GM12878 (cell line): ENCODE data around the gene SMIM14. TPM values are rescaled to one million over a fixed set of nuclear protein-coding genes. Genes with fewer than 3 reads are reported as not detected.
A peak's percentile ranks its signal among the peaks of the same experiment; 100 is the strongest.

Source experiments
- CHD1 ChIP-seq: IDR thresholded peaks from 2 replicates; pipeline ENCODE4 v1.6.1; 2012; ENCODE audit warnings: low read depth, low read length, improper control_type of control experiment
- CREM ChIP-seq: IDR thresholded peaks from 2 replicates; pipeline ENCODE4 v1.6.1; 2014; ENCODE audit warnings: antibody characterized with exemption, low read depth
- IKZF1 ChIP-seq: fragments of 450-650 bp; conservative IDR thresholded peaks from 2 replicates; pipeline ENCODE4 v1.6.1; 2017; ENCODE audit warnings: antibody characterized with exemption, mild to moderate bottlenecking
- KLF5 ChIP-seq: fragments of 450-650 bp; IDR thresholded peaks from 2 replicates; pipeline ENCODE4 v1.6.1; 2014; ENCODE audit warnings: mild to moderate bottlenecking; ENCODE audit not compliant: partially characterized antibody
- LARP7 ChIP-seq: fragments of 450-650 bp; IDR thresholded peaks from 2 replicates; pipeline ENCODE4 v1.6.1; 2017; ENCODE audit warnings: mild to moderate bottlenecking
- MEF2B ChIP-seq: fragments of 450-650 bp; IDR thresholded peaks from 2 replicates; pipeline ENCODE4 v1.6.1; 2018; ENCODE audit warnings: mild to moderate bottlenecking, moderate library complexity; ENCODE audit not compliant: partially characterized antibody, poor library complexity, severe bottlenecking
- MTA3 ChIP-seq: IDR thresholded peaks from 2 replicates; pipeline ENCODE4 v1.6.1; 2012; ENCODE audit warnings: low read length, inconsistent platforms, borderline replicate concordance
- MXI1 ChIP-seq: fragments of 150-350 bp; IDR thresholded peaks from 2 replicates; pipeline ENCODE4 v1.6.1; 2011; ENCODE audit warnings: low read depth, mild to moderate bottlenecking, inconsistent platforms, low read length, improper control_type of control experiment
- POLR2AphosphoS2 ChIP-seq: IDR thresholded peaks from 2 replicates; pipeline ENCODE4 v1.6.1; 2011; ENCODE audit warnings: low read depth, mild to moderate bottlenecking, low read length, improper control_type of control experiment, moderate library complexity
- RFX5 ChIP-seq: IDR thresholded peaks from 2 replicates; pipeline ENCODE4 v1.6.1; 2011; ENCODE audit warnings: low read depth, low read length, improper control_type of control experiment
- SMARCA5 ChIP-seq: fragments of 450-650 bp; IDR thresholded peaks from 2 replicates; pipeline ENCODE4 v1.6.1; 2017; ENCODE audit warnings: mild to moderate bottlenecking
- SREBF2 ChIP-seq: IDR thresholded peaks from 2 replicates; pipeline ENCODE4 v1.6.1; 2012; ENCODE audit warnings: mild to moderate bottlenecking, low read length
- SRF ChIP-seq, 2 experiments: IDR thresholded peaks; 2 replicates each; pipeline ENCODE4 v1.6.1; 2011; ENCODE audit warnings: low read depth in 2 of 2, low read length in 2 of 2, mild to moderate bottlenecking in 1 of 2, moderate library complexity in 1 of 2
- STAT1 ChIP-seq: fragments of 450-650 bp; conservative IDR thresholded peaks from 2 replicates; pipeline ENCODE4 v1.6.1; 2014; ENCODE audit warnings: antibody characterized with exemption, mild to moderate bottlenecking
- ZZZ3 ChIP-seq: IDR thresholded peaks from 2 replicates; pipeline ENCODE4 v1.6.1; 2011; ENCODE audit warnings: low read depth; ENCODE audit not compliant: control insufficient read depth, insufficient read length
- polyA plus RNA-seq, 11 experiments: library from polyadenylated mRNA; depleted of rRNA in 4 of 11; unstranded in 6 of 11; stranded (reverse) in 5 of 11; fragments of >200 nt; fragmentation: Nextera tagmentation in 4 of 11; fragmentation: Illumina TruSeq in 1 of 11; extraction: Ambion mirVana in 4 of 11; extraction: Trizol in 1 of 11; gene quantifications; 1 replicate in 1 of 11; 2 replicates in 10 of 11; pipeline versions ENCODE4 v1.2.1 to v1.2.3, GENCODE V29; 2011 to 2016; ENCODE audit warnings: inconsistent platforms in 2 of 11, missing spikeins in 2 of 11, low read depth in 1 of 11
- total RNA-seq, 4 experiments: library from RNA; depleted of rRNA in 3 of 4; stranded (reverse); fragments of >200 nt in 3 of 4; fragmentation: Illumina TruSeq in 1 of 4; extraction: Trizol in 1 of 4; gene quantifications; 2 replicates each; pipeline versions ENCODE4 v1.2.1 to v1.2.3, GENCODE V29; 2013 to 2021
- TF ChIP-seq, protein P1 (sequence below): fragments of 450-650 bp; IDR thresholded peaks from 2 replicates; pipeline ENCODE4 v1.6.1; 2016; ENCODE audit warnings: mild to moderate bottlenecking
- TF ChIP-seq, protein P2 (sequence below): fragments of 450-650 bp; IDR thresholded peaks from 2 replicates; pipeline ENCODE4 v1.6.1; 2016; ENCODE audit warnings: mild to moderate bottlenecking
- TF ChIP-seq, protein P3 (sequence below): fragments of 450-650 bp; IDR thresholded peaks from 2 replicates; pipeline ENCODE4 v1.6.1; 2017; ENCODE audit warnings: mild to moderate bottlenecking, low read depth, inconsistent platforms; ENCODE audit not compliant: poor library complexity, severe bottlenecking
- TF ChIP-seq, protein P4 (sequence below): fragments of 450-650 bp; IDR thresholded peaks from 2 replicates; pipeline ENCODE4 v1.6.1; 2017; ENCODE audit warnings: borderline replicate concordance
- TF ChIP-seq, protein P5 (sequence below): IDR thresholded peaks from 2 replicates; pipeline ENCODE4 v1.6.1; 2012; ENCODE audit warnings: low read depth, low read length, improper control_type of control experiment

The SMIM14 gene
- total and polyA plus RNA-seq, 10 of the 15 experiments (the other 5 are each of a cell fraction or from before 2014, with no cell fraction given): 125 to 671 (median 188) TPM

DNA sequence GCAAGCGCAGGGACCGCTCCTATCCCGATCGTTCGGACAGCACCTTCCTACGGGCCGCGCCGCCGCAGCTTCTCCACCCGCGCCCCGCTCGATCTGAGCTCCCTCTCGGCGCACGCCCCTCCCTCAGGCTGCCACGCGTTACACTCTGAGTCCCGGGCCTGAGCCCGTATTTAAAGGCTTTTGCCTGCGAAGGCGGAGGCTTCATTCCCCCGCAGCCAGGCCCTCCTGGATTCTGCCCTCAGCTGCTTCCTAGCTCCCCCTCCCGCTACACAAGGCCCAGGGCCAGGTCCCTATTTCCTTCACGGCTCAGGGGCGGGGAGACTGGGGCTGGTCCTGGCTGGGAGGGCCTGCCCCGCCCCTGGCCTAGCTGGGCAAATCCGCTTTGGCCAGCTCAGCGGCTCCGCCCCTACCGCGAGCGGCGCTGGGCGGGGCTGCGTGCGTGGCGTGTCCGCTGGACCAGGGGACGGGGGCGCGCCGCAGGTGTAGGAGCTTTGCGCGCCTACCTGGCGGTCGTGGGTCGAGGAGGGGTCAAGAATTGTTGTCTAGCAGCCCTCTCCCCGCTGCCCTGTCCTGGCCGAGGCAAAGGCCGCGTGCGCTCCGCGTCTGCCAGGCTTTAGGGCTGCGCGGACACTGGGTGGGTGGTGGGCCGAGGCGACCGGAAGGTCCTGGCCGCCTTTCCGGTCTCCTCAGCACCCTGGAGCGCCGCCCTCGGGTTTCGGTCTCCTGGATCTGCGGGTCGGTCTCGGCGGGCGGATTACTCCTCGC lies 111.2 kb downstream of the SMIM14 start, which contains the start of gene UGDH (continued):
- TF ChIP-seq, protein P1, sequence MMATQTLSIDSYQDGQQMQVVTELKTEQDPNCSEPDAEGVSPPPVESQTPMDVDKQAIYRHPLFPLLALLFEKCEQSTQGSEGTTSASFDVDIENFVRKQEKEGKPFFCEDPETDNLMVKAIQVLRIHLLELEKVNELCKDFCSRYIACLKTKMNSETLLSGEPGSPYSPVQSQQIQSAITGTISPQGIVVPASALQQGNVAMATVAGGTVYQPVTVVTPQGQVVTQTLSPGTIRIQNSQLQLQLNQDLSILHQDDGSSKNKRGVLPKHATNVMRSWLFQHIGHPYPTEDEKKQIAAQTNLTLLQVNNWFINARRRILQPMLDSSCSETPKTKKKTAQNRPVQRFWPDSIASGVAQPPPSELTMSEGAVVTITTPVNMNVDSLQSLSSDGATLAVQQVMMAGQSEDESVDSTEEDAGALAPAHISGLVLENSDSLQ: peak; percentile 46; the same call in 1 of the 2 replicates
- peak; percentile 19 for TF ChIP-seq MEF2B
- 0 out of 2 replicates have a peak, but pooled peaks have one; percentile 58 for TF ChIP-seq CHD1
- TF ChIP-seq, protein P2, sequence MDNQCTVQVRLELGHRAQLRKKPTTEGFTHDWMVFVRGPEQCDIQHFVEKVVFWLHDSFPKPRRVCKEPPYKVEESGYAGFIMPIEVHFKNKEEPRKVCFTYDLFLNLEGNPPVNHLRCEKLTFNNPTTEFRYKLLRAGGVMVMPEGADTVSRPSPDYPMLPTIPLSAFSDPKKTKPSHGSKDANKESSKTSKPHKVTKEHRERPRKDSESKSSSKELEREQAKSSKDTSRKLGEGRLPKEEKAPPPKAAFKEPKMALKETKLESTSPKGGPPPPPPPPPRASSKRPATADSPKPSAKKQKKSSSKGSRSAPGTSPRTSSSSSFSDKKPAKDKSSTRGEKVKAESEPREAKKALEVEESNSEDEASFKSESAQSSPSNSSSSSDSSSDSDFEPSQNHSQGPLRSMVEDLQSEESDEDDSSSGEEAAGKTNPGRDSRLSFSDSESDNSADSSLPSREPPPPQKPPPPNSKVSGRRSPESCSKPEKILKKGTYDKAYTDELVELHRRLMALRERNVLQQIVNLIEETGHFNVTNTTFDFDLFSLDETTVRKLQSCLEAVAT: 0 out of 2 replicates have a peak, but pooled peaks have one; percentile 16
- no peak for TF ChIP-seq MTA3
- TF ChIP-seq, protein P3, sequence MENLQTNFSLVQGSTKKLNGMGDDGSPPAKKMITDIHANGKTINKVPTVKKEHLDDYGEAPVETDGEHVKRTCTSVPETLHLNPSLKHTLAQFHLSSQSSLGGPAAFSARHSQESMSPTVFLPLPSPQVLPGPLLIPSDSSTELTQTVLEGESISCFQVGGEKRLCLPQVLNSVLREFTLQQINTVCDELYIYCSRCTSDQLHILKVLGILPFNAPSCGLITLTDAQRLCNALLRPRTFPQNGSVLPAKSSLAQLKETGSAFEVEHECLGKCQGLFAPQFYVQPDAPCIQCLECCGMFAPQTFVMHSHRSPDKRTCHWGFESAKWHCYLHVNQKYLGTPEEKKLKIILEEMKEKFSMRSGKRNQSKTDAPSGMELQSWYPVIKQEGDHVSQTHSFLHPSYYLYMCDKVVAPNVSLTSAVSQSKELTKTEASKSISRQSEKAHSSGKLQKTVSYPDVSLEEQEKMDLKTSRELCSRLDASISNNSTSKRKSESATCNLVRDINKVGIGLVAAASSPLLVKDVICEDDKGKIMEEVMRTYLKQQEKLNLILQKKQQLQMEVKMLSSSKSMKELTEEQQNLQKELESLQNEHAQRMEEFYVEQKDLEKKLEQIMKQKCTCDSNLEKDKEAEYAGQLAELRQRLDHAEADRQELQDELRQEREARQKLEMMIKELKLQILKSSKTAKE: no peak
- TF ChIP-seq SMARCA5: peak; percentile 90
- TF ChIP-seq RFX5: peak; percentile 17; the same call in 1 of the 2 replicates
- peak; percentile 84 for TF ChIP-seq IKZF1
- TF ChIP-seq, protein P4, sequence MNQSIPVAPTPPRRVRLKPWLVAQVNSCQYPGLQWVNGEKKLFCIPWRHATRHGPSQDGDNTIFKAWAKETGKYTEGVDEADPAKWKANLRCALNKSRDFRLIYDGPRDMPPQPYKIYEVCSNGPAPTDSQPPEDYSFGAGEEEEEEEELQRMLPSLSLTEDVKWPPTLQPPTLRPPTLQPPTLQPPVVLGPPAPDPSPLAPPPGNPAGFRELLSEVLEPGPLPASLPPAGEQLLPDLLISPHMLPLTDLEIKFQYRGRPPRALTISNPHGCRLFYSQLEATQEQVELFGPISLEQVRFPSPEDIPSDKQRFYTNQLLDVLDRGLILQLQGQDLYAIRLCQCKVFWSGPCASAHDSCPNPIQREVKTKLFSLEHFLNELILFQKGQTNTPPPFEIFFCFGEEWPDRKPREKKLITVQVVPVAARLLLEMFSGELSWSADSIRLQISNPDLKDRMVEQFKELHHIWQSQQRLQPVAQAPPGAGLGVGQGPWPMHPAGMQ: no peak
- TF ChIP-seq SRF (IDR thresholded peaks at IDR 0.05; ENCODE audit: low read depth in 2 of 2, low read length in 2 of 2): peak; percentile 2 to 54; a peak in 1 of 4 replicates
- peak; percentile 43 for TF ChIP-seq KLF5
- TF ChIP-seq, protein P5, sequence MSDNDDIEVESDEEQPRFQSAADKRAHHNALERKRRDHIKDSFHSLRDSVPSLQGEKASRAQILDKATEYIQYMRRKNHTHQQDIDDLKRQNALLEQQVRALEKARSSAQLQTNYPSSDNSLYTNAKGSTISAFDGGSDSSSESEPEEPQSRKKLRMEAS: peak; percentile 33
- peak; percentile 93 for TF ChIP-seq LARP7
- peak; percentile 89; the same call in 1 of the 2 replicates for TF ChIP-seq STAT1
- TF ChIP-seq SREBF2: no peak
- peak; percentile 50 for TF ChIP-seq CREM
- no peak for TF ChIP-seq ZZZ3
- peak; percentile 70 for TF ChIP-seq MXI1
- peak; percentile 65 for TF ChIP-seq POLR2AphosphoS2
